ENCODE measurements around the gene RANGRF.

DNA sequence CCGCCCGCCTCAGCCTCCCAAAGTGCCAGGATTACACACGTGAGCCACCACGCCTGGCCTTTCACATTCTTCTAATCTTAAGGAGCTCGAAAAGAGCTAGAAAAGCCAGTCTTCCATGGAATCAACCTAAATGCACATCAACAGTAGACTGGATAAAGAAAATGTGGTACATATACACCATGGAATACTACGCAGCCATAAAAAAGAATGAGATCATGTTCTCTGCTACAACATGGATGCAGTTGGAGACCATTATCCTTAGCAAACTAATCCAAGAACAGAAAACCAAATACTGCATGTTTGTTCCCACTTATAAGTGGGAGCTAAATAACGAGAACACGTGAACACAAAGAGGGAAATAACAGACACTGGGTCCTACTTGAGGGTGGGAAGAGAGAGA lies 43.7 kb upstream of the RANGRF start:
- TF ChIP-seq, protein P1, sequence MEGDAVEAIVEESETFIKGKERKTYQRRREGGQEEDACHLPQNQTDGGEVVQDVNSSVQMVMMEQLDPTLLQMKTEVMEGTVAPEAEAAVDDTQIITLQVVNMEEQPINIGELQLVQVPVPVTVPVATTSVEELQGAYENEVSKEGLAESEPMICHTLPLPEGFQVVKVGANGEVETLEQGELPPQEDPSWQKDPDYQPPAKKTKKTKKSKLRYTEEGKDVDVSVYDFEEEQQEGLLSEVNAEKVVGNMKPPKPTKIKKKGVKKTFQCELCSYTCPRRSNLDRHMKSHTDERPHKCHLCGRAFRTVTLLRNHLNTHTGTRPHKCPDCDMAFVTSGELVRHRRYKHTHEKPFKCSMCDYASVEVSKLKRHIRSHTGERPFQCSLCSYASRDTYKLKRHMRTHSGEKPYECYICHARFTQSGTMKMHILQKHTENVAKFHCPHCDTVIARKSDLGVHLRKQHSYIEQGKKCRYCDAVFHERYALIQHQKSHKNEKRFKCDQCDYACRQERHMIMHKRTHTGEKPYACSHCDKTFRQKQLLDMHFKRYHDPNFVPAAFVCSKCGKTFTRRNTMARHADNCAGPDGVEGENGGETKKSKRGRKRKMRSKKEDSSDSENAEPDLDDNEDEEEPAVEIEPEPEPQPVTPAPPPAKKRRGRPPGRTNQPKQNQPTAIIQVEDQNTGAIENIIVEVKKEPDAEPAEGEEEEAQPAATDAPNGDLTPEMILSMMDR (IDR thresholded peaks at IDR 0.05), result no peak
- no peak for TF ChIP-seq POLR2AphosphoS5 (IDR thresholded peaks at IDR 0.05)

Data from breast epithelium (tissue), 3 donors.